Stimulated activated CD4-positive, alpha-beta T cell treated with anti-CD3 and anti-CD28 coated beads, Interleukin-4, amount 100 ng/mL, for 4 hours (primary cell): ENCODE measurements around the gene TEN1.

Experiments used
- DNase-seq, 2 experiments: peaks; one replicate each; pipeline ENCODE4 v3.0.0-alpha.2; 2020

Gene TEN1

GRCh38 chr17:75979705-75980187 lies 706 bp downstream of the TEN1 start:
- DNase-seq = no peak

GRCh38 chr17:75980188-75981018 lies 1.4 kb downstream of the TEN1 start:
- DNase-seq = no peak

- DNase-seq = no peak
Observed at GRCh38 chr17:75981019-75981615, 2.1 kb downstream of the TEN1 start.

GRCh38 chr17:75983501-75984181 lies 4.6 kb downstream of the TEN1 start:
- DNase-seq = no peak

- no peak for DNase-seq
Observed at GRCh38 chr17:75985986-75986385, 6.9 kb downstream of the TEN1 start.

GRCh38 chr17:75987041-75987440 lies 8.0 kb downstream of the TEN1 start:
- no peak for DNase-seq

GRCh38 chr17:75991396-75991795 lies 12.4 kb downstream of the TEN1 start:
- DNase-seq = no peak

- no peak for DNase-seq
Observed at GRCh38 chr17:75994802-75995370, 15.8 kb downstream of the TEN1 start.

- DNase-seq = no peak
Observed at GRCh38 chr17:75995385-75995925, 16.4 kb downstream of the TEN1 start.

- peak; percentile 11 to 33 for DNase-seq
Observed at GRCh38 chr17:75996665-75997590, 17.9 kb downstream of the TEN1 start.

- DNase-seq = no peak
Observed at GRCh38 chr17:75998327-75998795, 19.3 kb downstream of the TEN1 start.

- peak; percentile 21 to 65 for DNase-seq
Observed at GRCh38 chr17:76000016-76000754, 21.1 kb downstream of the TEN1 start.

- no peak for DNase-seq
Observed at GRCh38 chr17:76000755-76001521, 21.9 kb downstream of the TEN1 start, which contains the start of gene CDK3. TSS of gene CDK3 (plus strand) at chr17:76000855. CDS start at chr17:76001426, 571 bp downstream.

- DNase-seq = no peak
Observed at GRCh38 chr17:76002100-76002499, 23.1 kb downstream of the TEN1 start.

- DNase-seq = no peak
Observed at GRCh38 chr17:76003915-76004314, 24.9 kb downstream of the TEN1 start.

- no peak for DNase-seq
Observed at GRCh38 chr17:76004750-76005262, 25.8 kb downstream of the TEN1 start.

GRCh38 chr17:76005263-76006149 lies 26.5 kb downstream of the TEN1 start:
- DNase-seq = peak; percentile 61 to 81

- DNase-seq = no peak
Observed at GRCh38 chr17:76007131-76007849, 28.2 kb downstream of the TEN1 start.
